HG03442 (cell line): ENCODE data around the gene ADPRHL1.

Experiments
- ATAC-seq: cut with Tn5 transposase; IDR thresholded peaks from one replicate; pipeline ENCODE4 v1.9.1; 2021; ENCODE audit warnings: mild to moderate bottlenecking, moderate library complexity; ENCODE audit not compliant: unreplicated experiment

Gene ADPRHL1

GRCh38 chr13:113433391-113433916 is 19.8 kb downstream of the ADPRHL1 start:
- no peak for ATAC-seq

- ATAC-seq = no peak
These were observed 20.6 kb downstream of the ADPRHL1 start for GRCh38 chr13:113432506-113433270.

- no peak for ATAC-seq
These were observed 22.1 kb downstream of the ADPRHL1 start for GRCh38 chr13:113431171-113431570.

GRCh38 chr13:113430378-113431110 is 22.7 kb downstream of the ADPRHL1 start:
- ATAC-seq = no peak

- ATAC-seq = no peak
These were observed 23.7 kb downstream of the ADPRHL1 start for GRCh38 chr13:113429608-113429985.

GRCh38 chr13:113428871-113429607 is 24.2 kb downstream of the ADPRHL1 start:
- ATAC-seq = no peak

- no peak for ATAC-seq
These were observed 24.8 kb downstream of the ADPRHL1 start for GRCh38 chr13:113428469-113428865.

- ATAC-seq = no peak
These were observed 25.5 kb downstream of the ADPRHL1 start for GRCh38 chr13:113427562-113428468.

GRCh38 chr13:113426591-113426986 is 26.7 kb downstream of the ADPRHL1 start:
- no peak for ATAC-seq

- no peak for ATAC-seq
These were observed 27.2 kb downstream of the ADPRHL1 start for GRCh38 chr13:113425941-113426590.

GRCh38 chr13:113423520-113424163 is 29.6 kb downstream of the ADPRHL1 start:
- no peak for ATAC-seq

GRCh38 chr13:113422807-113423519 is 30.3 kb downstream of the ADPRHL1 start:
- ATAC-seq = no peak

- no peak for ATAC-seq
These were observed 31.5 kb downstream of the ADPRHL1 start for GRCh38 chr13:113421673-113422270.

- ATAC-seq = no peak
These were observed 32.3 kb downstream of the ADPRHL1 start for GRCh38 chr13:113420833-113421600.

- no peak for ATAC-seq
These were observed 33.1 kb downstream of the ADPRHL1 start for GRCh38 chr13:113420232-113420631.

- no peak for ATAC-seq
These were observed 33.6 kb downstream of the ADPRHL1 start for GRCh38 chr13:113419531-113420193.

GRCh38 chr13:113418722-113419049 is 34.6 kb downstream of the ADPRHL1 start:
- ATAC-seq = no peak
